GM12864 (cell line): Measurements from ENCODE around the gene TPRX1.

Source experiments
- DNase-seq: peaks from one replicate; pipeline ENCODE4 v3.0.0-alpha.2; 2011; ENCODE audit warnings: low read depth
- H3K4me3 ChIP-seq: 2 replicates; pipeline ENCODE4 v1.5.1; 2011; ENCODE audit warnings: mild to moderate bottlenecking, low read depth, low read length, control low read depth
- TF ChIP-seq, protein P1 (sequence below): IDR thresholded peaks from 2 replicates; pipeline ENCODE4 v1.5.1; 2011; ENCODE audit warnings: low read depth, mild to moderate bottlenecking, moderate library complexity, low read length, control low read depth, inconsistent platforms; ENCODE audit errors: missing control alignments

The TPRX1 gene

DNA sequence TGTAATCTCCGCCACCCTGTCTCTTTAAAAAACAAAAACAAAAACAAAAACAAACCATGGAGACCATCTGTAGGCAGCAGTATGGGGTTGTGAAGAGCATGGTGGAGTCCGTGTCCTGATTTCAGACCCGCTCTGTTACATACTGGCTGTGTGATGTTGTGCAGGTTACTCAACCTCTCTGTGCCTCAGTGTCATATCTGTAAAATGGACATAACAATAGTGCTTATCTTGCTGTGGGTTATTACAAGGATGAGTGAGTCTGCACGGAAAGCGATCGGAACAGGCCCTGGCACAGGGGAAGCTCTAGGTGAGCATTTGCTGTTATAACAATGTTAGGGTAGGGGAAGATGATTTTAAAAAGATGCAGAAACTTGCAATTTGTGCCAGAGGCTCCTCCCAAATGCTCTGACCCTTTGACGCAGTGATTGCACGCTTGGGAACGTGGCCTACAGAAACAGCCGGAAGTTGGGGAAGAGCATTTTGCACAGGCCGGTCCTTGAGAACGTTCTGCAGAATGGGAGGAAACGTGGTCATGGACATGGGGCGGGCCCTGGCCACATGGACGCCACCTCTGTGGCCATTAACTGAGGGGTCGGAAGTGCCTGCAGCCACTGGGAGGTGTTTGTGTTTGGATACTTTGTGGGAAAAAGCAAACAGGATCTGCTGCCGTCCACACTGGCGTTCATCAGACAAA lies 41.6 kb downstream of the TPRX1 start:
- TF ChIP-seq, protein P1, sequence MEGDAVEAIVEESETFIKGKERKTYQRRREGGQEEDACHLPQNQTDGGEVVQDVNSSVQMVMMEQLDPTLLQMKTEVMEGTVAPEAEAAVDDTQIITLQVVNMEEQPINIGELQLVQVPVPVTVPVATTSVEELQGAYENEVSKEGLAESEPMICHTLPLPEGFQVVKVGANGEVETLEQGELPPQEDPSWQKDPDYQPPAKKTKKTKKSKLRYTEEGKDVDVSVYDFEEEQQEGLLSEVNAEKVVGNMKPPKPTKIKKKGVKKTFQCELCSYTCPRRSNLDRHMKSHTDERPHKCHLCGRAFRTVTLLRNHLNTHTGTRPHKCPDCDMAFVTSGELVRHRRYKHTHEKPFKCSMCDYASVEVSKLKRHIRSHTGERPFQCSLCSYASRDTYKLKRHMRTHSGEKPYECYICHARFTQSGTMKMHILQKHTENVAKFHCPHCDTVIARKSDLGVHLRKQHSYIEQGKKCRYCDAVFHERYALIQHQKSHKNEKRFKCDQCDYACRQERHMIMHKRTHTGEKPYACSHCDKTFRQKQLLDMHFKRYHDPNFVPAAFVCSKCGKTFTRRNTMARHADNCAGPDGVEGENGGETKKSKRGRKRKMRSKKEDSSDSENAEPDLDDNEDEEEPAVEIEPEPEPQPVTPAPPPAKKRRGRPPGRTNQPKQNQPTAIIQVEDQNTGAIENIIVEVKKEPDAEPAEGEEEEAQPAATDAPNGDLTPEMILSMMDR: no peak
- no peak overlapping the region for H3K4me3 ChIP-seq
- no peak for DNase-seq

DNA sequence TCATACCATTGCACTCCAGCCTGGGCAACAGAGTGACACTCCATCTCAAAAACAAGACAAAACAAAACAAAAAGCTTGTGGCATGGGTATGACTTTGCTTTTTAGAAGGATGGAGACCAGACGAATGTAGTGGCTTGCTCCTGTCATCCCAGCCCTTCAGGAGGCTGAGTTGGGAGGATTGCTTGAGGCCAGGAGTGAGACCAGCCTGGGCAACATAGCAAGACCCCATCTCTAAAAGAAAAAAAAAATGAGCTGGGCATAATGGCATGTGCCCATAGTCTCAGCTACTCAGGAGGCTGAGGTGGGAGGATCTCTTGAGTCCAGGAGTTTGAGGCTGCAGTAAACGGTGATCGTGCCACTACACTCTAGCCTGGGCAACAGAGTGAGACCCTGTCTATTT lies 42.2 kb downstream of the TPRX1 start:
- no peak overlapping the region for H3K4me3 ChIP-seq
- TF ChIP-seq, protein P1: no peak
- DNase-seq: no peak

DNA sequence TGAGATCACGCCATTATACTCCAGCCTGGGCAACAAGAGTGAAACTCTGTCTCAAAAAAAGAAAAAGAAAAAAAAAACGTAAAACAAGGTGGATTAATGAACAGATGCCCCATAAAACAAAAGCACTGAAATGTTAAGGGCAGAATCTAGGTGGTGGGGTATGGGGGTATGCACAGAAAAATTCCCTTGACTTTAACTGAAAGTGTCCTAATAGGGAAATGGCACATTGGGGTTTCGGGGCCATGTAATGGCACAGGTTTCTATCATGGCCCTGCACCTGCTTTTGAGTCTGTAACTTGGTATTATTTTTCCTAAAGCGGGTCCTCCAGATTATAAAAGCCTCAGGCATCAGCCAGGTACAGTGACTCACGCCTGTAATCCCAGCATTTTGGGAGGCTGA lies 42.8 kb downstream of the TPRX1 start:
- H3K4me3 ChIP-seq: no peak overlapping the region
- TF ChIP-seq, protein P1: no peak
- DNase-seq: no peak

DNA sequence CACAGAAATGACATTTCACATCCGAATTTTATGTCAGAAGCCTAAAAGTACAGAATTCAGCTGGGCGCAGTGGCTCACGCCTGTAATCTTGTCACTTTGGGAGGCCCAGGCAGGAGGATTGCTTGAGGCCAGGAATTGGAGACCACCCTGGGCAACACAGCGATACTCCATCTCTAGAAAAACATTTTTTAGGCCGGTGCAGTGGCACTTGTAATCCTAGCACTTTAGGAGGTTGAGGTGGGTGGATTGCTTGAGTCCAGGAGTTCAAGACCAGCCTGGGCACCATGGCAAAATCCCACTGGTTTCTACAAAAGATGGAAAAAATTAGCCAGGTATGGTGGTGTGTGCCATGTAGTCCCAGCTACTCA lies 43.7 kb downstream of the TPRX1 start:
- TF ChIP-seq, protein P1: no peak
- no peak overlapping the region for H3K4me3 ChIP-seq
- DNase-seq: no peak

DNA sequence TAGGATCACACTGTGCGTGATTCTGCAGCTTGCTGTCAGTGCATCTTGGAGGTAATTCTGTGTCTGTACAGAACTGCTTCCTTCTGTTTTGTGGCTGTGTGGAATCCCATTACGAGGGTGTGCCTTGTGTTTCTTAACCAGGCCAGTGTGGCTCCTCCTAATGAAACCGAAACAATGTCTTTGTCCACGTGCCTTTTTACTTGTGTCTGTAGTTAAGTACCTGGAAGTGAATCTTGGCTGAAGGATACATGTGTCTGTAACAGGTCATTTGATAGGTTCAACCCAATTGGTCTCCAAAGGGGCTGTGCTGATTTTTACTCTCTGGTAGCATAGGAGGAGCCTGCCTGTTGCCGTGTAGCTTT lies 45.9 kb downstream of the TPRX1 start:
- DNase-seq: no peak
- no peak overlapping the region for H3K4me3 ChIP-seq
- TF ChIP-seq, protein P1: no peak

DNA sequence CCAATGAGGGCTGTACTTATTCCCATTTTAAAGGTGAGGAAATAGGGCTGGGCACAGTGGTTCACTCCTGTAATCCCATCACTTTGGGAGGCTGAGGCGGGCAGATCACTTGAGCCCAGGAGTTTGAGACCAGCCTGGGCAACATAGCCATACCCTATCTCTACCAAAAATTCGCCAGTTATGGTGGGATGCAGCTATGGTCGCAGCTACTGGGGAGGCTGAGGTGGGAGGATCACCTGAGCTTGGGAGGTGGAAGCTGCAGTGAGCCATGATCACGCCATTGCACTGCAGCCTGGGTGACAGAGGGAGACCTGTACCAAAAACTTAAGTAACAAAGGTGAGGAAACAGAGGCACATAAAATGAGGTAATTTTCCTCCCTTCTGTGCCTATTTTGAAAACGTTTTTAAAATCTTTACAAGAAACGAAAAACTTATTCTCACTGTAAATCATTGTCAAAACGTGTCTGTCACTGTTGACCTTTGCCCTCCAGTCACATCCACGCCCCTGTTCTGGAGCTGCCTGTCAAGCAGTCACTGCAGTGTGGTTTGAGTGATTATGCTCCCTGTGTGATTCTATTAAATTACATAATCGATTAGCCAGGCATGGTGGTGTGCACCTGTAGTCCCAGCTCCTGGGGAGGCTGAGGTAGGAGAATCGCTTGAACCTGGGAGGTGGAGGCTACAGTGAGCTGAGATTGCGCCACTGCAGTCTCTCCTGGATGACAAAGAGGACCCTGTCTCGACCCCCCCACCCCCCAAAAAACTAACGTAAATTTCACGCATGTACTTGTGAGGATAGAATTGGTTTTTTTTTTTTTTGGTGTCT lies 46.5 kb downstream of the TPRX1 start:
- TF ChIP-seq, protein P1: no peak
- no peak overlapping the region for H3K4me3 ChIP-seq
- no peak for DNase-seq
